RWPE2 (cell line): ENCODE data around the gene CNOT9.

ENCODE experiments used
- ATAC-seq: fragments of 200-7000 bp; cut with Tn5 transposase; 3 replicates; pipeline ENCODE4 v1.9.1; 2021; ENCODE audit warnings: low read depth
- DNase-seq: peaks from one replicate; pipeline ENCODE4 v3.0.0-alpha.2; 2020; ENCODE audit warnings: low spot score
- H3K27ac ChIP-seq: fragments of 450-650 bp; 2 replicates; pipeline ENCODE4 v1.5.1; 2017; ENCODE audit warnings: mild to moderate bottlenecking; ENCODE audit not compliant: poor library complexity, severe bottlenecking
- H3K27me3 ChIP-seq: fragments of 250-450 bp; sonication (Bioruptor Pico); 2 replicates; pipeline ENCODE4 v1.5.1; 2021; ENCODE audit warnings: mild to moderate bottlenecking, moderate library complexity; ENCODE audit not compliant: insufficient read depth, poor library complexity, severe bottlenecking
- H3K36me3 ChIP-seq: fragments of 250-450 bp; sonication (Bioruptor Pico); 2 replicates; pipeline ENCODE4 v1.5.1; 2020; ENCODE audit warnings: low read depth, mild to moderate bottlenecking, moderate library complexity
- H3K4me1 ChIP-seq: fragments of 250-450 bp; sonication (Bioruptor Pico); 2 replicates; pipeline ENCODE4 v1.5.1; 2021; ENCODE audit warnings: mild to moderate bottlenecking, moderate library complexity; ENCODE audit not compliant: insufficient read depth, poor library complexity, severe bottlenecking
- H3K4me3 ChIP-seq: fragments of 250-450 bp; sonication (Bioruptor Pico); 2 replicates; pipeline ENCODE4 v1.5.1; 2021; ENCODE audit warnings: mild to moderate bottlenecking, moderate library complexity; ENCODE audit not compliant: severe bottlenecking
- H3K9me3 ChIP-seq: fragments of 250-450 bp; sonication (Bioruptor Pico); 2 replicates; pipeline ENCODE4 v1.5.1; 2021; ENCODE audit warnings: mild to moderate bottlenecking, moderate library complexity; ENCODE audit not compliant: severe bottlenecking
- CTCF ChIP-seq: fragments of 450-650 bp; IDR thresholded peaks from one replicate; pipeline ENCODE4 v1.5.1; 2017; ENCODE audit warnings: mild to moderate bottlenecking, moderate library complexity; ENCODE audit not compliant: poor library complexity, severe bottlenecking

The CNOT9 gene

GRCh38 chr2:218577482-218578220, 9.0 kb downstream of the CNOT9 start:
- Histone ChIP-seq H3K4me3 (no peak overlapping the region), H3K4me1 (peaks cover 12% of the 10 kb centered on the region), H3K9me3 (no peaks in the 10 kb centered on the region), H3K27me3 (no peaks in the 10 kb centered on the region), H3K36me3 (peaks cover 70% of the 10 kb centered on the region), H3K27ac (no peak overlapping the region)
- ATAC-seq: no peak
- no peak for DNase-seq
- TF ChIP-seq CTCF: no peak

- H3K27me3 ChIP-seq: no peaks in the 10 kb centered on the region
- DNase-seq (no peak), ATAC-seq (no peak)
- no peak for TF ChIP-seq CTCF
- H3K9me3 ChIP-seq: no peaks in the 10 kb centered on the region
- peaks cover 70% of the 10 kb centered on the region for H3K36me3 ChIP-seq
- H3K4me3 ChIP-seq: no peak overlapping the region
- peaks cover 12% of the 10 kb centered on the region for H3K4me1 ChIP-seq
- no peak overlapping the region for H3K27ac ChIP-seq
Measured at GRCh38 chr2:218578272-218578877, 9.7 kb downstream of the CNOT9 start.

- TF ChIP-seq CTCF: no peak
Measured at GRCh38 chr2:218582076-218582475, 13.4 kb downstream of the CNOT9 start.

GRCh38 chr2:218583983-218584850, 15.6 kb downstream of the CNOT9 start:
- DNase-seq (no peak), ATAC-seq (no peak)
- Histone ChIP-seq H3K9me3 (no peaks in the 10 kb centered on the region), H3K36me3 (peaks cover 77% of the 10 kb centered on the region), H3K27me3 (no peaks in the 10 kb centered on the region), H3K27ac (no peak overlapping the region), H3K4me3 (no peak overlapping the region), H3K4me1 (peaks cover 12% of the 10 kb centered on the region)
- TF ChIP-seq CTCF: no peak

More at GRCh38 chr2:218582076-218582475, 13.4 kb downstream of the CNOT9 start:
- no peaks in the 10 kb centered on the region for H3K27me3 ChIP-seq
- peak; percentile 98 for ATAC-seq
- no peak for DNase-seq
- H3K36me3 ChIP-seq: peaks cover 70% of the 10 kb centered on the region
- H3K27ac ChIP-seq: peak overlapping the region; percentile 69
- H3K4me3 ChIP-seq: no peak overlapping the region
- H3K4me1 ChIP-seq: peaks cover 12% of the 10 kb centered on the region
- H3K9me3 ChIP-seq: no peaks in the 10 kb centered on the region
